GM23338 (cell line): ENCODE data around the gene SPATA45. TPM values are rescaled to one million over a fixed set of nuclear protein-coding genes. Genes with fewer than 3 reads are reported as not detected.

Source experiments
- ATAC-seq: fragments of 200-7000 bp; cut with Tn5 transposase; 3 replicates; pipeline ENCODE4 v1.9.1; 2020
- DNase-seq: peaks from one replicate; pipeline ENCODE4 v3.0.0-alpha.2; 2015; ENCODE audit warnings: low spot score
- H2AFZ ChIP-seq: fragments of 200-600 bp; sonication (generic); 2 replicates; pipeline ENCODE4 v1.8.0; 2016; ENCODE audit warnings: antibody characterized with exemption, mild to moderate bottlenecking, moderate library complexity
- H3F3A ChIP-seq: fragments of 200-600 bp; sonication (generic); replicated peaks from 2 replicates; pipeline ENCODE4 v1.8.0; 2017; ENCODE audit warnings: antibody characterized with exemption, mixed run types, low read depth
- H3K27ac ChIP-seq: fragments of 200-600 bp; sonication (generic); 2 replicates; pipeline ENCODE4 v1.6.1; 2016; ENCODE audit warnings: low read depth
- H3K27me3 ChIP-seq: fragments of 200-600 bp; sonication (generic); 2 replicates; pipeline ENCODE4 v1.8.0; 2016; ENCODE audit warnings: mild to moderate bottlenecking, mixed run types, moderate library complexity; ENCODE audit not compliant: insufficient read depth
- H3K36me3 ChIP-seq: fragments of 200-600 bp; sonication (generic); 2 replicates; pipeline ENCODE4 v1.8.0; 2016; ENCODE audit warnings: mild to moderate bottlenecking; ENCODE audit not compliant: insufficient read depth
- H3K4me1 ChIP-seq: fragments of 200-600 bp; sonication (generic); 2 replicates; pipeline ENCODE4 v1.8.0; 2016; ENCODE audit warnings: mild to moderate bottlenecking, moderate library complexity; ENCODE audit not compliant: insufficient read depth
- H3K4me2 ChIP-seq: fragments of 200-600 bp; sonication (generic); 2 replicates; pipeline ENCODE4 v1.7.1; 2017; ENCODE audit warnings: mixed run types
- H3K4me3 ChIP-seq: fragments of 200-600 bp; sonication (generic); 2 replicates; pipeline ENCODE4 v1.6.1; 2016; ENCODE audit warnings: mixed run types
- H3K79me2 ChIP-seq: fragments of 200-600 bp; sonication (generic); replicated peaks from 2 replicates; pipeline ENCODE4 v1.8.0; 2017; ENCODE audit warnings: mild to moderate bottlenecking; ENCODE audit not compliant: insufficient read depth
- H3K9me2 ChIP-seq: fragments of 200-600 bp; sonication (generic); 2 replicates; pipeline ENCODE4 v1.8.0; 2017; ENCODE audit not compliant: insufficient read depth
- H4K20me1 ChIP-seq: fragments of 200-600 bp; sonication (generic); replicated peaks from 2 replicates; pipeline ENCODE4 v1.8.0; 2017; ENCODE audit warnings: mild to moderate bottlenecking; ENCODE audit not compliant: insufficient read depth
- H3K27ac Mint-ChIP-seq: 2 replicates; pipeline ENCODE4 v1.8.0; 2020; ENCODE audit warnings: inconsistent platforms, mild to moderate bottlenecking, moderate library complexity, mixed read lengths
- H3K27me3 Mint-ChIP-seq: 3 replicates; pipeline ENCODE4 v1.8.0; 2022; ENCODE audit warnings: low read depth, mild to moderate bottlenecking, moderate library complexity, mixed read lengths, inconsistent platforms; ENCODE audit not compliant: insufficient read depth, poor library complexity
- H3K36me3 Mint-ChIP-seq: 3 replicates; pipeline ENCODE4 v1.8.0; 2021; ENCODE audit warnings: low read depth, mild to moderate bottlenecking, inconsistent platforms, moderate library complexity, mixed read lengths
- H3K4me1 Mint-ChIP-seq: 3 replicates; pipeline ENCODE4 v1.8.0; 2020; ENCODE audit warnings: mild to moderate bottlenecking, inconsistent platforms, mixed read lengths
- H3K4me3 Mint-ChIP-seq: 3 replicates; pipeline ENCODE4 v1.8.0; 2021; ENCODE audit warnings: moderate library complexity, mild to moderate bottlenecking, inconsistent platforms, mixed read lengths
- H3K9me3 Mint-ChIP-seq: 3 replicates; pipeline ENCODE4 v1.8.0; 2020; ENCODE audit warnings: moderate library complexity, mild to moderate bottlenecking, inconsistent platforms, mixed read lengths
- CTCF ChIP-seq, 2 experiments: fragments of 200-600 bp in 1 of 2; sonication (generic) in 1 of 2; conservative IDR thresholded peaks; 2 replicates each; pipeline versions ENCODE4 v1.5.1 to v1.6.1; 2016 to 2017; ENCODE audit warnings: antibody characterized with exemption in 2 of 2, low read depth in 2 of 2, mild to moderate bottlenecking in 2 of 2, moderate library complexity in 1 of 2
- ETS1 ChIP-seq: IDR thresholded peaks from 2 replicates; pipeline ENCODE4 v1.6.1; 2016; ENCODE audit warnings: antibody characterized with exemption
- EZH2 ChIP-seq: fragments of 200-600 bp; sonication (generic); IDR thresholded peaks from one replicate; pipeline ENCODE4 v1.8.0; 2017; ENCODE audit warnings: antibody characterized with exemption, mild to moderate bottlenecking, low read depth; ENCODE audit not compliant: unreplicated experiment
- EZH2phosphoT487 ChIP-seq: fragments of 200-600 bp; sonication (generic); IDR thresholded peaks from one replicate; pipeline ENCODE4 v1.8.1; 2018; ENCODE audit warnings: antibody characterized with exemption; ENCODE audit not compliant: unreplicated experiment
- NANOG ChIP-seq: IDR thresholded peaks from 2 replicates; pipeline ENCODE4 v1.6.1; 2016; ENCODE audit warnings: antibody characterized with exemption, borderline replicate concordance
- POLR2AphosphoS5 ChIP-seq: IDR thresholded peaks from 2 replicates; pipeline ENCODE4 v1.6.1; 2016; ENCODE audit warnings: antibody characterized with exemption, low read depth
- REST ChIP-seq: IDR thresholded peaks from one replicate; pipeline ENCODE4 v1.6.1; 2018; ENCODE audit warnings: antibody characterized with exemption; ENCODE audit not compliant: unreplicated experiment
- STAT1 ChIP-seq: IDR thresholded peaks from one replicate; pipeline ENCODE4 v1.6.1; 2016; ENCODE audit warnings: antibody characterized with exemption; ENCODE audit not compliant: unreplicated experiment
- ZNF114 ChIP-seq: fragments of 250-450 bp; sonication (Bioruptor Pico); IDR thresholded peaks from 2 replicates; pipeline ENCODE4 v1.5.0; 2020; ENCODE audit warnings: mild to moderate bottlenecking, moderate library complexity
- polyA plus RNA-seq: library from polyadenylated mRNA; unstranded; fragments of >200 nt; fragmentation: Nextera tagmentation; extraction: Ambion mirVana; gene quantifications from 2 replicates; pipeline ENCODE4 v1.2.1, GENCODE V29; 2016
- total RNA-seq: library from RNA; depleted of rRNA; stranded (reverse); fragments of >200 nt; shearing (Covaris generic); gene quantifications from 2 replicates; pipeline ENCODE4 v1.2.3, GENCODE V29; 2014

The SPATA45 gene
- total and polyA plus RNA-seq, 2 experiments from 2014 or later = not detected

- TF ChIP-seq CTCF (conservative IDR thresholded peaks at IDR 0.05; ENCODE audit: low read depth in 2 of 2) (no peak), ETS1 (no peak), STAT1 (no peak), REST (no peak), EZH2phosphoT487 (no peak), NANOG (no peak)
Observed at GRCh38 chr1:212827171-212827776, 20.2 kb downstream of the SPATA45 start (continued).

GRCh38 chr1:212825798-212826452, 21.5 kb downstream of the SPATA45 start:
- H3K9me3 Mint-ChIP-seq = peaks cover 46% of the 10 kb centered on the region
- no peak overlapping the region for H2AFZ ChIP-seq
- no peak for DNase-seq
- TF ChIP-seq EZH2 = no peak
- no peak for TF ChIP-seq NANOG
- TF ChIP-seq ZNF114 (CRISPR knock-in tag) = no peak
- no peak for TF ChIP-seq REST
- no peak for TF ChIP-seq ETS1
- TF ChIP-seq POLR2AphosphoS5 = no peak
- no peak for TF ChIP-seq STAT1
- no peak for TF ChIP-seq EZH2phosphoT487

More at GRCh38 chr1:212825798-212826452, 21.5 kb downstream of the SPATA45 start:
- no peaks in the 10 kb centered on the region for H3K9me2 ChIP-seq
- no peaks in the 10 kb centered on the region for H3K4me1 ChIP-seq
- no peak overlapping the region for H3K27ac ChIP-seq
- Mint-ChIP-seq H3K4me1 (no peaks in the 10 kb centered on the region), H3K4me3 (no peak overlapping the region), H3K36me3 (peaks cover 35% of the 10 kb centered on the region), H3K27me3 (peaks cover 6% of the 10 kb centered on the region), H3K27ac (no peak overlapping the region; the same call in 1 of the 2 replicates)
- no peaks in the 10 kb centered on the region for H4K20me1 ChIP-seq
- no peaks in the 10 kb centered on the region for H3K27me3 ChIP-seq
- no peaks in the 10 kb centered on the region for H3K79me2 ChIP-seq
- H3K4me3 ChIP-seq = no peak overlapping the region
- no peak overlapping the region for H3K4me2 ChIP-seq
- no peaks in the 10 kb centered on the region for H3F3A ChIP-seq
- ATAC-seq = no peak
- peaks cover 12% of the 10 kb centered on the region; the same call in 1 of the 2 replicates for H3K36me3 ChIP-seq
